ENCODE data around the gene HDGFL2.

- TF ChIP-seq CTCF (IDR thresholded peaks at IDR 0.05) = no peak
- TF ChIP-seq POLR2A (IDR thresholded peaks at IDR 0.05) = no peak
- no peak for TF ChIP-seq POLR2AphosphoS5 (IDR thresholded peaks at IDR 0.05)
Observed at GRCh38 chr19:4488496-4488895, 16.4 kb downstream of the HDGFL2 start.

Measured in prostate gland (tissue), 2 donors.